GM18498 (cell line): ENCODE data around the gene SLC2A9.
"Not testable (repeated sequence)": the region's sequence is repeated elsewhere in the genome, so short reads cannot be mapped to it uniquely, and the experiment has no call there.

Source experiments
- ATAC-seq: cut with Tn5 transposase; IDR thresholded peaks from one replicate; pipeline ENCODE4 v1.9.1; 2021; ENCODE audit warnings: mild to moderate bottlenecking, moderate library complexity; ENCODE audit not compliant: unreplicated experiment

The SLC2A9 gene

DNA sequence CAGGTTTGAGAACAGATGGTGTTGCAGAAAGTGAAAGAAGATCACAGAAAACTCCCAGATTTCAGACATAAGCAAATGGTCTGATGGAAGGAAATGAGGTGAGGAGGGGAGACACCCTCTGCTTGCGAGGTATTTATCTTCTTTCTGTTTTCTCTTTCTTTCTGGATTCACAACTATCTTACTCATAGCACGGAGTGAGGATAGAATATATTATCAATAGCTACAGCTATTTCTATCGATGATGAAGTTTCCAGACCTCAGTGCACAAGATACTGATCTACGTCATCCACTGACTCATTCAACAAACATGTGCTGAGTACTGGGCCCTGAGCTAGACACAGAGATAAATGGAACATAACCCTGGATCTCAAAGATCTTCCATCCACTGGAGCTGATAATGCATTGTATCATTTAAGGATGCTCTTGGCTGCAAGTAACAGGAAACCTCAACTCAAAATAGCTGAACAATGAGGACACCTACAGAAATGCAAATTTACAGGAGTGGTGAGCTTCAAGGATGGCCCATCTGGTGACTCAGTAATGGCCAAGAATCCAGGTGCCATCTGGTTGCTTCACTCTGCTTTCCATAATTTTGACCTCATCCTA, 21.2 kb downstream of the SLC2A9 start:
- peak; percentile 41 for ATAC-seq

DNA sequence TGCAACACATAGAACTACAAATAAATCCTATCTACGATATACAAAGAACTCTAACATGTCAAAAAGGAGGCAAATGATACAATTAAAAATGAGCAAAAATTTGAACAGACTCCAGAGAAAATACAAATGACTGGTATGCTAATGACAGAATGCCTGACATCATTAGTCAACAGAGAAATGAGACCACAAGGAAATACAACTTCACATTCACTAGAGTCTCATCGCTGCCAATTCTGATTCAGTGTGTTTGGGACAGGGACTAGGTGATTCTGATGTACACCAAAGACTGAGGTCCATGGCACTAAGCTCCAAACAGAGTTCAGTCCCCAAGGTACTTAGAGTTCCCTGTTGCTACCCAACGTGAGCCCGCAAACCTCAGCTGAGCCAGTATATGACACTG, 23.4 kb downstream of the SLC2A9 start:
- ATAC-seq, result no peak

DNA sequence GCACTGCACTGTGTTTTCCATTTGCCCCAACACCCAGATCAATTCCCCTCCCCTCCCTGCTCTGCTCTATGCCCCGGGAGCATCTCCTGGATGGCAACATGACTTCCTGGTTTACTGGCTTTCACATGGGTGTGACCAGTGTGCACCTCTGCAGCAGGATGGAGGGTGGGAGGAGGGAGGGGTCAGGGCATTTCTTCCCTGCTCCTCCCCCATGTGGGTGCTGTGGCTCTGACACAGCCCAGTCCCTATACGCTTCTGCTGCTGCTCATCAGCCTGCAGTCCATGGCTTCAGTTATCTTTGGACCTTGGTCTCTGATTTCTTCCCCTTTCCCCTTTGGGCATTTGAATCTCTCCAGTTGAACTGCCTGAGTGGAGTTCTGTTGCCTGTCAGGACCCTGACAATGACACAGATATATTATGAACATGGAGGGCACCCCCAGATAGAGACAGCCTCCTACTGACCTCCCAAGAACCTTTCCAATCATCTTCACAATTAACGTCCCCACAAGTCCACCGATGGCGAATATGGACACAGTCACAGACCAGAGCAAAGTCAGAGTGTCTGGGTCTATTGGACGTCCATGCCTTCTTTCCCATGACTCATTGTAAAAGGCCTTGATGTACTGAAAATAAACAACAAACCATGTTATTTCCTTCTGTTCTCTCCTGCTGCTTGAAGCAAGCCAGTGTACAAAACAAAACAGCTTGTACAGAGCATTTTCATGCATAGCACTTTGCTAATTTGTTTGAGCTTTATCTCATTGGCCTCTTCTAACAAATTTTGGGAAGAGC, 24.8 kb downstream of the SLC2A9 start:
- no peak for ATAC-seq

DNA sequence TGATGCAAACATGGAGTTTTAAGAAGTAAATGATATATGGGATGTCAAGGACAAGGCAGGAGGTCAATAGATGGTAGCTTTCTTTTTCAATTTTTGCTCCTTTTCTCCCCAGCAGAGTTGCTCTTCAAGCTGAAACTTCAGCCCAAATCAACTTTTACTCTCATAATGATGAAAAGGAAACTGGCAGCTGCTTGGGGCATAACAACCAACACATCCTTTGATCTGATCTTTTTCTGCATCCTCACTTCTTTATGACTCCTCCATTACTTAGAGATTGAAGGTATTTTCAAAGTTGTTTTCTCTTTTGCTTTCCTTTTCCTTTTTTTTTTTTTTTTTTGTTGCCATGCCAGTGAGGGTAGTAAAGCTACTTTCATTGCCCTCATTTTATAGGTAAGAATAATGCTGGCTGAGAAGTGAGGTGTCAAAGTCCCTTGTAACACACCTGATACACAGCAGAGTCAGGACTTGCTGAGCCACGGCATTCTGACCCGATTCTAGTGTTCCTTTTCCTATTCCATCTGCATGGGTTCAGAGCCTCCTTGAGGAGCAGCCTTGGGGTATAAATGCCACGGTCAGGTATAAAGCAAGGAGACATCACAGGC, 26.9 kb downstream of the SLC2A9 start:
- ATAC-seq, result peak; percentile 79

DNA sequence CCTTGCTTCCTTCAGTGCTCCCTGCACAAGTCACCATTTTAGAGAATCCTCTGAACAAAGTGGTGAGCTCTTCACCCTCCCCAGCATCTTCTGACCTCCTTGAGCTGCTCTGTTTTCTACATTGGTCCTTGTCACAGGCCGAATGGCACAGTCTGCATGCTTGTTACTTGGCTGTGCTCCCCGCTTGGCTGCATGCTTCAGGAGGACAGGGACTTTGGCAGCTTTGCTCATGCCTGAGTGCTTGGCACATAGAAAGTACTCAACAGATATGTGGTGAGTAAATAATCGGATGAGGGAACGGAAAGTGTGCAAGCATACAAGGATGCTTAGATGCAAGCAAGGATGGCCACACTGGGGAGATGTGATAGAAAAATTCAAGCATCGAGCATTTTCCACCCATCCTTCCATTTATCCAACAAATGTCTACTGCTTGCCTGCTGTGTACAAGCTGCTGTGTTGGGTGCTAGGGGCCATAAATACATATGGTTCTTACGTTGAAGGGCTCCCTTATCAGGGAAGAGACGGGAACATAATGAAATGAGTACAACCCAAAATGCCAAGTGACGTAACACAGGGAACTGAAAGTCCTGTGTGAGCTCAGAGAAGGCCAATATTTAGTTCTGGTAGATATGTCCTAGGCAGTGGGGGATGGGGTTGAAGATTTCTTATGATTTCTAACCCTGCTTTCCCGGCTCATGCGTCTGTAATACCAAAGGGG, 31.2 kb downstream of the SLC2A9 start:
- ATAC-seq, result no peak

DNA sequence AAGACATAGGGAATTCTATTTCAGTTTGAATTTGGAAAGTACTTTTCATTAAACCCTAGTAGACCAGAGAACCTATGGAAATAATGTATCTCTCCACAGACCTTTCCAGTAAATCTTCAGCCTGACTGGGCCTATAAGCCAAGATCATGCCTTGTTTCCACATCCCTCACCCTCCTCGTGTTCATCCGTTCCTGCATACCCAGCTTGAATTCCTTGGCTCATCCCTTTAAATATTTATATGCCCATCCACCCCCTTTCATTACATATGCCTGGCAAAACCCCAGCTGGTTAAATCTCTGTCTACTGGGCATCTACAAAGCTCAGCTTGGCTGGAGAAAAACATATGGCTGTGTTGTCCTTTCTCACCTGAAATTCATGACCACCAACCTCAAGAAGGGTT, 32.4 kb downstream of the SLC2A9 start:
- ATAC-seq, result no peak

DNA sequence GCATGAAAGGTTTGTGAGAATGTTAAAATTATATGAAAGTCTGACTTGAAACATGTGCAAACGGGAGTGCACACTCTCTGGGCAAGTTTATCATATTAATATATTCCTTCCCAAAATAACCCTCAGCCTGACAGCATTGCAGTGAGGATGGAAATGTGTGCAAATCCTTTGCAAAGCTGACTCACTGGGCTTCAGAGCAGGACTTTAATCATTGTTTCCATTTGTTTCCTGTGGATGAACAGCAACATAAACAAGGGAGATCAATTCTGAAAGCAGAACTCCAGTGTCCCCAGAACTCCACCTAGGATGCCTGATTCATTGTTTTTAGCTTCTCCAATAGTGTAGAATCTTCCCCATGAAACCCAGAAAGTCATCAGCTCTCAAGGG, 32.9 kb downstream of the SLC2A9 start:
- ATAC-seq, result peak; percentile 8

DNA sequence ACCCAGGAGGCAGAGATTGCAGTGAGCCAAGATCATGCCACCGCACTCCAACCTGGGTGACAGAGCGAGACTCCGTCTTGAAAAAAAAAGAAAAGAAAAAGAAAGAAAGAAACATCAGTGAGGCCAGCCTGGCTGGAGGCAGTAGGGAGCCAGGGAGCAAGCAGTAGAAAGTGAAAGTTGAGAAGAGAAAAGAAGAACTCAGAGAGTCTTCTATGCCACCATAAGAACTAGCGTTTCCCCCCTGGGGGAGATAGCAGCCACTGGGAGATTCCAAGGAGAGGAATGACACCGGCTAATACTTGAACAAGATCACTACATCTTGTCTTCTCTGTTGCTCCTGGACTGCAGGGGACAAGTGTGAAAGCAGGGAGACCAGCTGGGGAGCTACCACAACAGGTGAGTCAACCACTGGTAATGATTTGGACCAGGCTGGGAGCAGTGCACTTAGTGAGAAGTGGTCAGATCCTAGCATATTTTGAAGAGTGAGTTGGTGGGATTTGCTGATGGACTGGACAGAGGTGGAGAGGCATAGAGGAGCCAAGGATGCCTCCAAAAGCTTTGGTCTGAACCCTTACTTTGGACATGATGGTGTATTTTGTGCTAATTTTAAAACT, 33.4 kb downstream of the SLC2A9 start:
- ATAC-seq, result peak; percentile 73

DNA sequence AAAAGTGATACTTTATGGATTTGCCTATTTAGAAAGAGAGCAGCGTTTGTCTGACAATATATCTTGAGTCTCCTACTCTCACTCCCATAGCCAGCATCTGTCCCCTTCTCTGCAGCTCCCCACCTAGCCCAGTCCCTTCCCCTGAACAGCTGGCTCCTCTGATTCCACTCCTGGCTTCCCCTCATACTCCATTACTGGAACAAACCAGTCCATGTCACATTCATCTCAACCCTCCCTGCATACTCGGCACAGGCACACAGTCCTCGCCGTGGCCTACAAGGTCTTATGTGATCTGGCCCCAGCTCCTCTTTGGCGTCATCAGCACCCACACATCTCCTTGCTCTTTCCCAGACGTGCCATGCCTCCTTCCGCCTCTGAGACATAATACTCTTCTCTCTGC, 36.7 kb downstream of the SLC2A9 start:
- no peak for ATAC-seq

DNA sequence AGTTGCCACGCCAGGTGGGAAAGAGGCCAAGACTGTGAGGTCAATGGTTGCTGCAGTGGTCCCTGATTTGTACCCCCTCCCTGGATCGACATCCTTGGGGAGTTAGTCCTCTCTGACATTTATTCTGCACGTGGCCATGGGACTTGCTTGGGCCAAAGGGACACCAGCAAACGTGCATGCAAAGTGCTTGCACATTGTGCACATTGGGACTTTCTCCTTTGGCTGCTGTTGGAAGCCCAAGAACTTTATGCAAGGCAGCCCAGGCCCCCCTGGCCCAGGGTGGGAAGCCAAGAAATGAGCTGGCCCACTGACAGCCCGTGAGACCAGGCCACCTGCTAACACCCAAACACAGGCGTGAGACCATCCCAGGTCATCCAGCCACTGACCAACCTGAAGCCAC, 38.1 kb downstream of the SLC2A9 start:
- ATAC-seq, result no peak

DNA sequence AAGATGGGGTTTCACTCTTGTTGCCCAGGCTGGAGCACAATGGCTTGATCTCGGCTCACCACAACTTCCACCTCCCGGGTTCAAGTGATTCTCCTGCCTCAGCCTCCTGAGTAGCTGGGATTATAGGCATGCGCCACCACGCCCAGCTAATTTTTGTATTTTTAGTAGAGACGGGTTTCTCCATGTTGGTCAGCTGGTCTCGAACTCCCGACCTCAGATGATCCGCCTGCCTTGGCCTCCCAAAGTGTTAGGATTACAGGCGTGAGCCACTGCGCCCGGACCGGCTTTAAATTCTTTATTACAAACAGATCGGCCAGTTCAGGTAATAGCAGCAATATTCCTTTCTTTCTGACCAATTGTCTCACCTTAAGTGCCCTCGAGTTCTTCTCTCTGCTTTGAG, 39.4 kb downstream of the SLC2A9 start:
- not testable (repeated sequence) for ATAC-seq

DNA sequence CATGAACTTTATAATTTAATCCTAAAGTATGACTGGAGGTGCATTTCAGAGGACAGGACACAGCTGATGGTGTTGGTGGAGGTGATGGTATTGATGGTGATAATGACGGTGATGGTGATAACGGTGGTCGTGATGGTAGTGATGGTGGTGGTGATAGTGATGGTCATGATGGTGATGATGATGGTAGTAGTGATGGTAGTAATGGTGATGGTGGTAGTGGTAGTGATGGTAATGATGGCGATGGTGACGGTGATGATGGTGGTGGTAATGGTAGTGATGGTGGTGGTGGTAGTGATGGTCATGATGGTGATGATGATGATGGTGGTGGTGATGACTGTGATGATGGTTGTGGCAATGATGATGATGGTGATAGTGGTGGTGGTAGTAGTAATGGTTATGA, 40.4 kb downstream of the SLC2A9 start:
- ATAC-seq, result no peak

DNA sequence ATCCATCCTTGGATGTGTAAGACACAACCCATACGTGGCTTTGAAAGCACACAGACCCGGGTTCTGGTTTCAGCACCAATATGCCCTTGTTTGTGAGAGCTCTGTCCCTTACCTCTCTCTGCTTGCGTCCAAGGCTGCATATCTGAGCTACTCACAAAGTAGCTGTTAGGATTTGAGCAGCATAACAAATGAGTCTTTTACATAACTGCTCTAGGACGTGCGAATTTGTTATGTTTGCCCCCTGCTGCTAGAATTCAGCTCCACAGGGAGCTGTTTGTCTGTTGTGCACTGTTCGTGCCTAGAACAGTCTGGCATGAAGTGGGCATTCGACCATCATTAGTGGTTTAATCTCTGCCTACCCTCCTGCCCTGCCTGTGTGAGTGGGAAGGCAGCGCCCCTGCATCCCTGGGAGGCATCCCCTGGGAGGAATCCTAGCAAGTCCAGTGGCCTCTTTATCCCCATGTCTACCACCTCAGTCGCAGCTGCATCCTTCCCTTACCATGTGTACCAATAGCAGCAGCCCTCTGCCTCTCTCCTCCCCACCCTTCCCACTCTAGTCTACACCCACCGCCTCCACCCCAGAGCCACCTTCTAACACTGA, 42.1 kb downstream of the SLC2A9 start:
- no peak for ATAC-seq

DNA sequence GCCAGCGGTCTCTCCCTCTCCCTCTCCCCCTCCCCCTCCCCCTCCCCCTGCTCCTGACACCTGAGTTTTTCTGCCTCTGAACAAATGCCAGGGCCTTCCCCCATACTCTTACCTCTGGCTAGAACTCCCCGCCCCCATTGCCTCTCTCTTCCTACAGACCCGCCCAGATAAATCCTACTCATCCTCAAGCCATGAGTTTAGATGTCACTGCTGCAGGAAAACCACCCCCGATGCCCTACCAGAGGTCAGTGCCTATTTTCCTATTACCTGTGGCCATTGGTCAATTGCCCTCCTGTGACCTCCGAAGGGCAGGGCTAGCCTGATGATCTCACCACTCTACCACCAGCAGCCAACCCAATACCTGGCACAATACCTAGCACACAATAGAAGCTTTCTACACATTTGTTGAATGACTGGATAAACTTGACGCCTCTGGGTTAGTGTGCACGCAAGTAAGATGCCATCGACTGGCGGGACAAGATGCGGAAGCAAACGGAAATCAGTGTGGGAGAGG, 43.7 kb downstream of the SLC2A9 start:
- ATAC-seq, result no peak

DNA sequence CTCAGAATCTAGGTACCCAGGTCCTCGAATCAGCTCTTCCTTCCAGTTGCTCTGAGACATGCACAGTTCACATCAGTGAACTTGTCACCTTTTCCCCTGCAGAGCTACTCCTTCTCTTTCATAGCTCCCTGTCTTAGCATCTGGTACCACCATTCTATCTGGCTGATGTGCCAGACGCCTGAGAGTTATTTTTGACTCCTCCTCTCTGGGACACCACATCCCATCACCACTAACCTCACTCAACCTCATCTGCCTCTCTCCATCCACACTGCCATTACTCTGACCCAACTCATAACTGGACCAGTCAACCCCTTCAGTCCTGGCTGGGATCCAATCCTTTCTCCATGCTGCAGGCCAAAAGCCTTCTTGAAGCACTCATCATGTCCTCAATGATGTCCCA, 44.5 kb downstream of the SLC2A9 start:
- ATAC-seq, result no peak

DNA sequence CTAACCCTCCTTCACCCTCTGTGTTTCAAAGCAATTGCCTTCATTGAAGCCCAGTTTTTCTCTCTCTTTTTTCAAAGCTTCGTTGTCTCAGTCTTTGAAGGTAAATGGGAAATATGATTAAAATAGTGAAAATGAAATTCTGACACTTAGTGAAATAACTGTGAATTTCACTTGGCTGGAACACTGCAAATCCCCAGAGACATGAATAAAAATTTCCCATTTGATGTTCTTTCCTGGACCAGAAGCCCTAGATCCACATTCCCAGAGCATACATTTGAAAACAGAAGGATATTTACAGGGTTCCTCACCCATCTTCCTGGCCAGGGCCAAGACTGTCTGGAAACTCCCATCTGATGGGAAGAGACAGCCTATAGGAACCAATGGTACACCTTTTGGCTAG, 45.0 kb downstream of the SLC2A9 start:
- no peak for ATAC-seq

DNA sequence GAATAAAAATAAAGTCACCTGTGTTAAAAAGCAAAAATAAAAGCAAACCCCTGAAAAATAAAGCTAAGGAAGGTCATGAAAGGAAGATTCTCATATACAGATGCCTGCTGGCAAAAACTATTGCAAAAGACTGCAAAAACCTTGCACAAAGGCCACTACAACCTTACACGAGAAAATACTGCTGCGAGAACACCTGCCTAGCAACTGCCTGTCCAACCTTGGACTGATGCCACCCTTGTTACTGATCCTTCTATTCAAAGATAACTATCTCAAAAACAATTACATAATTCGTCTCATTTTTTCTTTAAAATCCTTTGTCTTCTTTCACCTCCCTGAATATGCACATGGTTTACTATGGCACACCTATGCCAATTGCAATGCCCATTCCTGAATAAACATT, 49.6 kb downstream of the SLC2A9 start:
- no peak for ATAC-seq

DNA sequence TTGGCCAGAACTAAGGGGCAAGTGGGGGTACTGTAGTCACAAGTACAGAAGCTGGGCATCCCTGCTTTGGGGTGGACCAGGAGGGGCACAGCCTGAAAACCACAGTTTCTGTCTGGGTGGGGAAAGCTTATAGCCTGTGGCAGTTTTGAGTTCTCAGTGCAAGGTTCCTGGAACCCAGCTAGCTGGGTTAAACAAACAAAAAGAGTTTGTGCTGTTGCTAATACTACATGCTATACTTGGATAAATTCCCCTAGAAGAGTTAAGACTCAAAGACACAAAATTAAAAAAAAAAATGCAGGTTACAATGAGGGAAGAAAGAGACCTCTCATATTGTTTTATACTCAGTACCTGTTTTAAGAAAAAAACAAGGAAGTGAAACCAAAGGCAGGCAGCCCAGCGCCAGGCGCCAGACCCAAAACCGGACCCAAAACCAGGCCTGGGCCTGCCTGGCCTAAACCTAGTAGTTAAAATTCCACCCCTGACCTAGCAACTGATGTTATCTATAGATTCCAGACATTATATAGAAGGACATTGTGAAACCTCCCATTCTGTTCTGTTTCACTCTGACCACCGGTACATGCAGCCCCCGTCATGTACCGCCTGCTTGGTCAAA, 50.8 kb downstream of the SLC2A9 start:
- ATAC-seq, result peak; percentile 84

DNA sequence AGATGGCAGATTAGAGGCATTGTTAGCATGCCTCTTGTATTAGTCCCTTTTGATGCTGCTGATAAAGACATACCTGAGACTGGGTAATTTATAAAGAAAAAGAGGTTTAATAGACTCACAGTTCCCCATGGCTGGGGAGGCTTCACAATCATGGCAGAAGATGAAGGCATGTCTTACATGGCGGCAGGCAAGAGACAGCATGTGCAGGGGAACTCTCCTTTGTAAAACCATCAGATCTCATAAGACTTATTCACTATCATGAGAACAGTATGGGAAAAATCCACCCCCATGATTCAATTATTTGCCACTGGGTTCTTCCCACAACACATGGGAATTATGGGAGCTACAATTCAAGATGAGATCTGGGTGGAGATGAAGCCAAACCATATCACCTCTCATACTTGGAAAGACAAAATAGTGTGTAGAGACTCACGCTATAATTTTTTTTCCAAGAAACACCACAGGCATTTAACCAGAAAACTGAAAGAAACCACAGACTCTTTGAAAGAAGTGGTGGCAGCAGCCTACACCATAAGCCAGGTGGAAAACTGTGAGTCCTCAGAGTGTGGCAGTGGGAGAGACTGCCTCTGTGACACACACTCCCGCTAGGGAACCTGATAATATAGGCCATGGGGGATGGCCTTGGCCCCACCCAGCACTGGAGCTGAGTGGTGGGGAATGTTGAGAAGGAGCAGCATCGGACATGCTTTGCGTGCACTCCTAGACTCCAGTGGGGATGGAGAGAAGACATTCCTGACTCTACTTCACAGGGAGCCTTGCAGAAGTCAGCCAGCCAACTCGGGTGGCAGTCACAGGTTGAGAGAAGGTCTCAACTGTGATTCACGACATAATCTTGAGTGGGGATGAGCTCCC, 51.5 kb downstream of the SLC2A9 start:
- peak; percentile 20 for ATAC-seq
